HG02759 (cell line): ENCODE data around the gene ANKRD30A.
"Not testable (repeated sequence)": the region's sequence is repeated elsewhere in the genome, so short reads cannot be mapped to it uniquely, and the experiment has no call there.

Experiments used
- ATAC-seq: cut with Tn5 transposase; IDR thresholded peaks from one replicate; pipeline ENCODE4 v1.9.1; 2021; ENCODE audit warnings: mild to moderate bottlenecking, moderate library complexity; ENCODE audit not compliant: unreplicated experiment

The ANKRD30A gene

GRCh38 chr10:37125191-37125732 lies at the start of gene ANKRD30A:
Gene ANKRD30A, plus strand, starts transcription at chr10:37125598. Its CDS starts 190 bp downstream, at chr10:37125788.
- ATAC-seq = no peak

GRCh38 chr10:37076083-37076482 lies 49.3 kb upstream of the ANKRD30A start:
- ATAC-seq = not testable (repeated sequence)

GRCh38 chr10:37095792-37096573 lies 29.4 kb upstream of the ANKRD30A start:
- no peak for ATAC-seq

- no peak for ATAC-seq
These were observed 24.1 kb upstream of the ANKRD30A start for GRCh38 chr10:37101261-37101660.

- ATAC-seq = no peak
These were observed 16.4 kb upstream of the ANKRD30A start for GRCh38 chr10:37109000-37109399.

GRCh38 chr10:37124532-37124931 lies 866 bp upstream of the ANKRD30A start:
- ATAC-seq = no peak

GRCh38 chr10:37125921-37126320 lies 523 bp downstream of the ANKRD30A start:
- no peak for ATAC-seq

- no peak for ATAC-seq
These were observed 21.0 kb downstream of the ANKRD30A start for GRCh38 chr10:37146443-37146842.

- not testable (repeated sequence) for ATAC-seq
These were observed 37.0 kb downstream of the ANKRD30A start for GRCh38 chr10:37162430-37162829.

- ATAC-seq = not testable (repeated sequence)
These were observed 46.5 kb downstream of the ANKRD30A start for GRCh38 chr10:37171945-37172344.

GRCh38 chr10:37178296-37178695 lies 52.9 kb downstream of the ANKRD30A start:
- not testable (repeated sequence) for ATAC-seq

- ATAC-seq = not testable (repeated sequence)
These were observed 57.3 kb downstream of the ANKRD30A start for GRCh38 chr10:37182719-37183118.

GRCh38 chr10:37206132-37206531 lies 80.7 kb downstream of the ANKRD30A start:
- ATAC-seq = no peak

GRCh38 chr10:37220866-37221265 lies 95.5 kb downstream of the ANKRD30A start:
- no peak for ATAC-seq

GRCh38 chr10:37222046-37222445 lies 96.6 kb downstream of the ANKRD30A start:
- no peak for ATAC-seq

GRCh38 chr10:37225163-37225562 lies 99.8 kb downstream of the ANKRD30A start:
- no peak for ATAC-seq

- ATAC-seq = no peak
These were observed 101.1 kb downstream of the ANKRD30A start for GRCh38 chr10:37226524-37226923.

- ATAC-seq = no peak
These were observed 109.3 kb downstream of the ANKRD30A start for GRCh38 chr10:37234692-37235091.

- no peak for ATAC-seq
These were observed 110.7 kb downstream of the ANKRD30A start for GRCh38 chr10:37236093-37236492.

- ATAC-seq = no peak
These were observed 114.8 kb downstream of the ANKRD30A start for GRCh38 chr10:37240223-37240622.

GRCh38 chr10:37246637-37247036 lies 121.2 kb downstream of the ANKRD30A start:
- no peak for ATAC-seq

GRCh38 chr10:37255837-37256236 lies 130.4 kb downstream of the ANKRD30A start:
- ATAC-seq = not testable (repeated sequence)
